WTC11 (cell line): Measurements from ENCODE around the gene EPHA4.

ENCODE experiments used
- CBFB ChIP-seq: sonication (generic); formaldehyde crosslinking; IDR thresholded peaks from 2 replicates; pipeline ENCODE4 v1.8.1; 2022; ENCODE audit warnings: mild to moderate bottlenecking, low read depth, missing genetic modification reagents
- CREB1 ChIP-seq: sonication (generic); formaldehyde crosslinking; IDR thresholded peaks from 2 replicates; pipeline ENCODE4 v1.8.0; 2023; ENCODE audit warnings: mild to moderate bottlenecking, missing genetic modification reagents
- FOXK1 ChIP-seq: sonication (generic); formaldehyde crosslinking; IDR thresholded peaks from 2 replicates; pipeline ENCODE4 v1.8.0; 2022; ENCODE audit warnings: mild to moderate bottlenecking, moderate library complexity, missing genetic modification reagents
- JUN ChIP-seq: sonication (generic); formaldehyde crosslinking; IDR thresholded peaks from 2 replicates; pipeline ENCODE4 v1.8.0; 2023; ENCODE audit warnings: mild to moderate bottlenecking, missing genetic modification reagents
- NFE2L1 ChIP-seq: sonication (generic); formaldehyde crosslinking; IDR thresholded peaks from 2 replicates; pipeline ENCODE4 v1.8.1; 2023; ENCODE audit warnings: missing genetic modification reagents
- TP53 ChIP-seq: sonication (generic); formaldehyde crosslinking; IDR thresholded peaks from 2 replicates; pipeline ENCODE4 v1.8.1; 2023; ENCODE audit warnings: mild to moderate bottlenecking, missing genetic modification reagents
- TF ChIP-seq, protein P1 (sequence below): sonication (generic); formaldehyde crosslinking; conservative IDR thresholded peaks from 2 replicates; pipeline ENCODE4 v1.8.1; 2023; ENCODE audit warnings: mild to moderate bottlenecking, low read depth, missing genetic modification reagents, moderate library complexity
- TF ChIP-seq, protein P2 (sequence below): sonication (generic); formaldehyde crosslinking; IDR thresholded peaks from 2 replicates; pipeline ENCODE4 v1.8.1; 2023; ENCODE audit warnings: mild to moderate bottlenecking, missing genetic modification reagents, borderline replicate concordance
- TF ChIP-seq, protein P3 (sequence below): fragments of 200-600 bp; IDR thresholded peaks from 2 replicates; pipeline ENCODE4 v1.8.0; 2022; ENCODE audit warnings: antibody characterized with exemption
- TF ChIP-seq, protein P4 (sequence below): sonication (generic); formaldehyde crosslinking; IDR thresholded peaks from 2 replicates; pipeline ENCODE4 v1.8.0; 2022; ENCODE audit warnings: mild to moderate bottlenecking, missing genetic modification reagents
- TF ChIP-seq, protein P5 (sequence below): sonication (generic); formaldehyde crosslinking; IDR thresholded peaks from 2 replicates; pipeline ENCODE4 v1.8.1; 2022; ENCODE audit warnings: low read depth, missing genetic modification reagents, borderline replicate concordance
- TF ChIP-seq, protein P6 (sequence below): fragments of 250-450 bp; sonication (Bioruptor Pico); IDR thresholded peaks from 2 replicates; pipeline ENCODE4 v1.9.0; 2021; ENCODE audit warnings: moderate library complexity, mild to moderate bottlenecking, inconsistent platforms, borderline replicate concordance

DNA sequence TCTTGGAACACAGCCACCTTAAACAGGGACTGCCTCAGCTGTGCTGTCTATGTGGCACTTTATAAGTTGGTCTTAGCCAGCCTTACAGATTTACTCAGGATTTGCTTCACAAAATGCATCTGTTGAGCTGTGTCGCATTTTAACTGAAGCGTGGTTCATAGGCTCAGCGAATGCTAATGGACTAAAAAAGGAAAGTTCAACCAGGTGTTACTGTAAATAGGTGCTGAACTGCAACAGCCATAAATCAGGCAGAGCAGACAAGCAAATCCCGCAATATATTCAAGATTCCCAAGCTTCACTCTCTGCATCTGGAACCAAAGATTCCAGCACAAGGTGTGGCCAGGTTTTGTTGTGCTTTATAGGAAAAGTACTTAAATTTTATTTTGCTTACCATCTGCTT is 130.0 kb downstream of the EPHA4 start:
- TF ChIP-seq JUN (CRISPR knock-in tag) (no peak), CREB1 (no peak), NFE2L1 (CRISPR knock-in tag) (no peak), CBFB (no peak), TP53 (CRISPR knock-in tag) (no peak), FOXK1 (CRISPR knock-in tag) (no peak)
- TF ChIP-seq, protein P1, sequence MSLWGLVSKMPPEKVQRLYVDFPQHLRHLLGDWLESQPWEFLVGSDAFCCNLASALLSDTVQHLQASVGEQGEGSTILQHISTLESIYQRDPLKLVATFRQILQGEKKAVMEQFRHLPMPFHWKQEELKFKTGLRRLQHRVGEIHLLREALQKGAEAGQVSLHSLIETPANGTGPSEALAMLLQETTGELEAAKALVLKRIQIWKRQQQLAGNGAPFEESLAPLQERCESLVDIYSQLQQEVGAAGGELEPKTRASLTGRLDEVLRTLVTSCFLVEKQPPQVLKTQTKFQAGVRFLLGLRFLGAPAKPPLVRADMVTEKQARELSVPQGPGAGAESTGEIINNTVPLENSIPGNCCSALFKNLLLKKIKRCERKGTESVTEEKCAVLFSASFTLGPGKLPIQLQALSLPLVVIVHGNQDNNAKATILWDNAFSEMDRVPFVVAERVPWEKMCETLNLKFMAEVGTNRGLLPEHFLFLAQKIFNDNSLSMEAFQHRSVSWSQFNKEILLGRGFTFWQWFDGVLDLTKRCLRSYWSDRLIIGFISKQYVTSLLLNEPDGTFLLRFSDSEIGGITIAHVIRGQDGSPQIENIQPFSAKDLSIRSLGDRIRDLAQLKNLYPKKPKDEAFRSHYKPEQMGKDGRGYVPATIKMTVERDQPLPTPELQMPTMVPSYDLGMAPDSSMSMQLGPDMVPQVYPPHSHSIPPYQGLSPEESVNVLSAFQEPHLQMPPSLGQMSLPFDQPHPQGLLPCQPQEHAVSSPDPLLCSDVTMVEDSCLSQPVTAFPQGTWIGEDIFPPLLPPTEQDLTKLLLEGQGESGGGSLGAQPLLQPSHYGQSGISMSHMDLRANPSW (CRISPR knock-in tag), result no peak
- TF ChIP-seq, protein P2, sequence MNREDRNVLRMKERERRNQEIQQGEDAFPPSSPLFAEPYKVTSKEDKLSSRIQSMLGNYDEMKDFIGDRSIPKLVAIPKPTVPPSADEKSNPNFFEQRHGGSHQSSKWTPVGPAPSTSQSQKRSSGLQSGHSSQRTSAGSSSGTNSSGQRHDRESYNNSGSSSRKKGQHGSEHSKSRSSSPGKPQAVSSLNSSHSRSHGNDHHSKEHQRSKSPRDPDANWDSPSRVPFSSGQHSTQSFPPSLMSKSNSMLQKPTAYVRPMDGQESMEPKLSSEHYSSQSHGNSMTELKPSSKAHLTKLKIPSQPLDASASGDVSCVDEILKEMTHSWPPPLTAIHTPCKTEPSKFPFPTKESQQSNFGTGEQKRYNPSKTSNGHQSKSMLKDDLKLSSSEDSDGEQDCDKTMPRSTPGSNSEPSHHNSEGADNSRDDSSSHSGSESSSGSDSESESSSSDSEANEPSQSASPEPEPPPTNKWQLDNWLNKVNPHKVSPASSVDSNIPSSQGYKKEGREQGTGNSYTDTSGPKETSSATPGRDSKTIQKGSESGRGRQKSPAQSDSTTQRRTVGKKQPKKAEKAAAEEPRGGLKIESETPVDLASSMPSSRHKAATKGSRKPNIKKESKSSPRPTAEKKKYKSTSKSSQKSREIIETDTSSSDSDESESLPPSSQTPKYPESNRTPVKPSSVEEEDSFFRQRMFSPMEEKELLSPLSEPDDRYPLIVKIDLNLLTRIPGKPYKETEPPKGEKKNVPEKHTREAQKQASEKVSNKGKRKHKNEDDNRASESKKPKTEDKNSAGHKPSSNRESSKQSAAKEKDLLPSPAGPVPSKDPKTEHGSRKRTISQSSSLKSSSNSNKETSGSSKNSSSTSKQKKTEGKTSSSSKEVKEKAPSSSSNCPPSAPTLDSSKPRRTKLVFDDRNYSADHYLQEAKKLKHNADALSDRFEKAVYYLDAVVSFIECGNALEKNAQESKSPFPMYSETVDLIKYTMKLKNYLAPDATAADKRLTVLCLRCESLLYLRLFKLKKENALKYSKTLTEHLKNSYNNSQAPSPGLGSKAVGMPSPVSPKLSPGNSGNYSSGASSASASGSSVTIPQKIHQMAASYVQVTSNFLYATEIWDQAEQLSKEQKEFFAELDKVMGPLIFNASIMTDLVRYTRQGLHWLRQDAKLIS (CRISPR knock-in tag), result no peak
- TF ChIP-seq, protein P3, sequence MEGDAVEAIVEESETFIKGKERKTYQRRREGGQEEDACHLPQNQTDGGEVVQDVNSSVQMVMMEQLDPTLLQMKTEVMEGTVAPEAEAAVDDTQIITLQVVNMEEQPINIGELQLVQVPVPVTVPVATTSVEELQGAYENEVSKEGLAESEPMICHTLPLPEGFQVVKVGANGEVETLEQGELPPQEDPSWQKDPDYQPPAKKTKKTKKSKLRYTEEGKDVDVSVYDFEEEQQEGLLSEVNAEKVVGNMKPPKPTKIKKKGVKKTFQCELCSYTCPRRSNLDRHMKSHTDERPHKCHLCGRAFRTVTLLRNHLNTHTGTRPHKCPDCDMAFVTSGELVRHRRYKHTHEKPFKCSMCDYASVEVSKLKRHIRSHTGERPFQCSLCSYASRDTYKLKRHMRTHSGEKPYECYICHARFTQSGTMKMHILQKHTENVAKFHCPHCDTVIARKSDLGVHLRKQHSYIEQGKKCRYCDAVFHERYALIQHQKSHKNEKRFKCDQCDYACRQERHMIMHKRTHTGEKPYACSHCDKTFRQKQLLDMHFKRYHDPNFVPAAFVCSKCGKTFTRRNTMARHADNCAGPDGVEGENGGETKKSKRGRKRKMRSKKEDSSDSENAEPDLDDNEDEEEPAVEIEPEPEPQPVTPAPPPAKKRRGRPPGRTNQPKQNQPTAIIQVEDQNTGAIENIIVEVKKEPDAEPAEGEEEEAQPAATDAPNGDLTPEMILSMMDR, result no peak
- TF ChIP-seq, protein P4, sequence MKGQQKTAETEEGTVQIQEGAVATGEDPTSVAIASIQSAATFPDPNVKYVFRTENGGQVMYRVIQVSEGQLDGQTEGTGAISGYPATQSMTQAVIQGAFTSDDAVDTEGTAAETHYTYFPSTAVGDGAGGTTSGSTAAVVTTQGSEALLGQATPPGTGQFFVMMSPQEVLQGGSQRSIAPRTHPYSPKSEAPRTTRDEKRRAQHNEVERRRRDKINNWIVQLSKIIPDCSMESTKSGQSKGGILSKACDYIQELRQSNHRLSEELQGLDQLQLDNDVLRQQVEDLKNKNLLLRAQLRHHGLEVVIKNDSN (CRISPR knock-in tag), result no peak
- TF ChIP-seq, protein P5, sequence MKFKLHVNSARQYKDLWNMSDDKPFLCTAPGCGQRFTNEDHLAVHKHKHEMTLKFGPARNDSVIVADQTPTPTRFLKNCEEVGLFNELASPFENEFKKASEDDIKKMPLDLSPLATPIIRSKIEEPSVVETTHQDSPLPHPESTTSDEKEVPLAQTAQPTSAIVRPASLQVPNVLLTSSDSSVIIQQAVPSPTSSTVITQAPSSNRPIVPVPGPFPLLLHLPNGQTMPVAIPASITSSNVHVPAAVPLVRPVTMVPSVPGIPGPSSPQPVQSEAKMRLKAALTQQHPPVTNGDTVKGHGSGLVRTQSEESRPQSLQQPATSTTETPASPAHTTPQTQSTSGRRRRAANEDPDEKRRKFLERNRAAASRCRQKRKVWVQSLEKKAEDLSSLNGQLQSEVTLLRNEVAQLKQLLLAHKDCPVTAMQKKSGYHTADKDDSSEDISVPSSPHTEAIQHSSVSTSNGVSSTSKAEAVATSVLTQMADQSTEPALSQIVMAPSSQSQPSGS (CRISPR knock-in tag), result no peak
- TF ChIP-seq, protein P6, sequence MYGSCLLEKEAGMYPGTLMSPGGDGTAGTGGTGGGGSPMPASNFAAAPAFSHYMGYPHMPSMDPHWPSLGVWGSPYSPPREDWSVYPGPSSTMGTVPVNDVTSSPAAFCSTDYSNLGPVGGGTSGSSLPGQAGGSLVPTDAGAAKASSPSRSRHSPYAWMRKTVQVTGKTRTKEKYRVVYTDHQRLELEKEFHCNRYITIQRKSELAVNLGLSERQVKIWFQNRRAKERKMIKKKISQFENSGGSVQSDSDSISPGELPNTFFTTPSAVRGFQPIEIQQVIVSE (CRISPR knock-in tag), result no peak
